ENCODE results near the gene MAP3K20. TPM values are rescaled to one million over a fixed set of nuclear protein-coding genes. Genes with fewer than 3 reads are reported as not detected.

Gene MAP3K20
- total and polyA plus RNA-seq, 2 experiments from 2014 or later, result 7.6 to 9.6 TPM

- H3K4me1 ChIP-seq (ENCODE audit: insufficient read depth), result peaks cover 17% of the 10 kb centered on the region
- H3K36me3 ChIP-seq (ENCODE audit: insufficient read depth), result no peaks in the 10 kb centered on the region
- no peaks in the 10 kb centered on the region for H3K27me3 ChIP-seq (ENCODE audit: insufficient read depth)
- no peak for DNase-seq (ENCODE audit: low spot score)
- Mint-ChIP-seq H3K4me3 (no peak overlapping the region), H3K9me3 (no peaks in the 10 kb centered on the region), H3K36me3 (ENCODE audit: low read depth) (no peaks in the 10 kb centered on the region), H3K27ac (no peak overlapping the region), H3K4me1 (peaks cover 29% of the 10 kb centered on the region), H3K27me3 (ENCODE audit: insufficient read depth, low read depth, poor library complexity) (peaks cover 2% of the 10 kb centered on the region)
- ATAC-seq, result no peak
- TF ChIP-seq CTCF (conservative IDR thresholded peaks at IDR 0.05; ENCODE audit: low read depth in 2 of 2) (no peak), ZNF114 (CRISPR knock-in tag; IDR thresholded peaks at IDR 0.05) (no peak), JUNB (IDR thresholded peaks at IDR 0.05; ENCODE audit: unreplicated experiment) (no peak), CREB1 (CRISPR knock-in tag; IDR thresholded peaks at IDR 0.05; ENCODE audit: low read depth) (no peak), REST (IDR thresholded peaks at IDR 0.05; ENCODE audit: unreplicated experiment) (no peak), EZH2phosphoT487 (IDR thresholded peaks at IDR 0.05; ENCODE audit: unreplicated experiment) (no peak), STAT1 (IDR thresholded peaks at IDR 0.05; ENCODE audit: unreplicated experiment) (no peak), ZNF462 (CRISPR knock-in tag; IDR thresholded peaks at IDR 0.05) (no peak), POLR2AphosphoS5 (IDR thresholded peaks at IDR 0.05; ENCODE audit: low read depth) (no peak), NANOG (IDR thresholded peaks at IDR 0.05; ENCODE audit: borderline replicate concordance) (no peak), EZH2 (IDR thresholded peaks at IDR 0.05; ENCODE audit: low read depth, unreplicated experiment) (no peak), ZNF331 (CRISPR knock-in tag; IDR thresholded peaks at IDR 0.05; ENCODE audit: low read depth) (no peak), ETS1 (IDR thresholded peaks at IDR 0.05) (no peak)
- no peak overlapping the region for H3K27ac ChIP-seq (ENCODE audit: low read depth)
- no peaks in the 10 kb centered on the region for H3K9me2 ChIP-seq (ENCODE audit: insufficient read depth)
- H3K4me3 ChIP-seq, result no peak overlapping the region
- no peaks in the 10 kb centered on the region for H3K79me2 ChIP-seq (replicated peaks; ENCODE audit: insufficient read depth)
- H3K4me2 ChIP-seq, result no peak overlapping the region
- H2AFZ ChIP-seq, result no peak overlapping the region
- H4K20me1 ChIP-seq (replicated peaks; ENCODE audit: insufficient read depth), result no peaks in the 10 kb centered on the region
- no peaks in the 10 kb centered on the region for H3F3A ChIP-seq (replicated peaks; ENCODE audit: low read depth)
Observed at GRCh38 chr2:173214213-173214612, 138.6 kb downstream of the MAP3K20 start.
